GM19328 (cell line): ENCODE data around the gene ALX3.

ENCODE experiments used
- ATAC-seq: cut with Tn5 transposase; IDR thresholded peaks from one replicate; pipeline ENCODE4 v1.9.1; 2021; ENCODE audit warnings: mild to moderate bottlenecking, moderate library complexity; ENCODE audit not compliant: unreplicated experiment

The ALX3 gene

GRCh38 chr1:110067479-110067892, 3.0 kb downstream of the ALX3 start:
- no peak for ATAC-seq

- ATAC-seq: no peak
Observed at GRCh38 chr1:110065841-110066240, 4.6 kb downstream of the ALX3 start.

GRCh38 chr1:110064576-110065337, 5.7 kb downstream of the ALX3 start:
- no peak for ATAC-seq

DNA sequence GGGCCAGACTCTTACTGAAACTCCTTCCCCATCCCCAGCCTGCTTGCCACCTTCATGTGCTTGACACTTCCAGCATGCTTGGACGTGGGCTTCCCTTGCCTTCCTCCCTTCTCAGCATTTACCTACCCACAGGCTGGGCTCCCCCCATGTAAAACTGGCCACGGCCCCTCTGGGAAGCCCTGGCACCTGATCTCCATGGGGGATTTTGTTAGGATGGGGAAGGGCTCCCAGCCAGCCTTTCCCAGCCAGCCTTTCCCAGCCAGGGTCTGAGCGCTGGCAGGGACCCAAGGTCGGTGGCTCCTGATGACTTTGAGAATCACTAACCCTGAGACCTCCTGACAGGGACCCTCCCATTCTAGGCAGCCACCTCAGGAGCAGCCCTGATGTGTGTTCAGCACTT, 6.7 kb downstream of the ALX3 start:
- ATAC-seq: no peak

DNA sequence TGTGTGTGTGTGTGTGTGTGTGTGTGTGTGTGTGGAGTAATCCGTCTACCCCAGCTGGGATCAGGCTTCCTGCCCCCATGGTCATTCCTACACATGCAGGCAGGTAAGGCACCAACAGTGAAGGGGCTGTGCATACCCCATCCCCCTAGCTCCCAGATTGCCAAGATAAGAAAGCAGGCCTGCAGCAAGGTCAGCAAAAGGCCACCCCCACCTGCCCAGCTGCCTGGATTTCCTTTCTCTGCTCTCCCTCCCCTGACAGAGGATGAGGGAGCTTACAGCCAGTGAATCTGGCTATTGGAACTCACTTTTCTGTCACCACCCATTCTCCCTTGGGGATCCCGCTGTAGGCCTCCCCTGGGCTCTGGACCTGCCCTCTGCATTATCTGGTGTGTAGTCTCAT, 7.9 kb downstream of the ALX3 start:
- no peak for ATAC-seq

DNA sequence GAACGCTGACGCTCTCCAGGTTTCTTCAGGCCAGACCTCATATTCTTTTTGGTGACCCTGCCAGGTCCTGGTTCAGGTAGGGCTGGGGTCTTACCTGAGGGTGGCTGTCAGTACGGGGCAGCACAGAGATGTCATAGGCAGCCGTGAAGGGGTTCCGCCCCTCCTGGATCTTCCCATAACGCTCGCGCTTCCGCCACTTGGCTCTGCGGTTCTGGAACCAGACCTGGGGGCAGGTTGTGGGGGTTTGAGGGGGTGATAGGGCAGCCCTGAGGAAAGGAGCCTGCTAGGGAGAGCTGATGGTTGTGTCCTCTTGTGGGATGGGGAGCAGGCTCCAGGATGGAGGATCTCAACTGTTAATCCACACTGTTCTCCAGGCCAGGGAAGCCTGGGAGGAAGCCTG, 9.1 kb downstream of the ALX3 start:
- ATAC-seq: no peak

DNA sequence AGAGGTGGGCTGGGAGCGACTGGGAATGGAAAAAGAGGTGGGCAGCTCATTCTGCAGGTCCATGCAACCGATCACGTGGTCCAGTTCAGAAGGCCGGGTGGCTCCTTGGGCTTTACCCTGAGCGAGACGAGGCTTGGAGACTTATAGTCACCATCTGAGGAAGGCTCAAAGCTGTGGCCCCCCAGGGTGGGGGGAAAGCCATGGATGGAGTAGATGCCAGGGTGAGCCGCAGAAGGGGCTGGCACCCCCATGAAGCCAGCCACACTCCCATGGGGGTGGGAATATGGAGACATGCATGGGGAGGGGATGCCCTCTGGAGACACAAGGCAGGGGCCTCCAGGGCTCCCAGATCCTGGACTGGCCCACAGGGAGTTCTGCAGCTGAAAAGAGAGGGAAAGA, 9.8 kb downstream of the ALX3 start:
- ATAC-seq: no peak

DNA sequence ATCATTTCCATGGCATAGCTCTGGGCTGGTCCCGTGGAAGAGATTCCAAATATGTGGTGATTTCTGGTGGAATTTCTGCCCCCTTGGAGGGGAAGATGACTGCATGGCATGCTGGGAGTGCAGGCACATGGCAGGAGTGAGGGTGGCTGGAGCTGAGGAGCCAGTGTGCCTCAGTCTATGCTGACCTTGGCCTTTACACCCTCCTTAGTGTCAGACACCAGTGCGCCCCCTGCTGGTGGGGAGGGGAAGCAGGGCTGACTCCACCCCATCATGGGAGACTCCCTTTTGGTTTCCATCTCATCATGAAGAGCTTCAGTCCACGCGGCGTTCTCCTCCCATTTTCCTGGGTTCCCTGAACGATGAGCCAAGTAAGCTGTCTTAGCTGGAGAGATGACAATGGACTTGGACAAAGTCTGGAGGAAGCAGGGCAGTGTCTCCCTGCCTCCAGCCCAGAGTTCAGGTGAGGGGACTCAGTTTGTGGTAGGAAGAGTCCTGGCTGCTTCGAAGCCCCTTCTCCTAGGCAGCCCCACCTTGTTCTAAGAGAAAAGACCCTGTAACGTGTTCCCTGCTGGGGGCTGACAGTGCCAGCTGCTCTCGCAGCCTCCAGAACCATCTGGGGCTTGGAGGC, 10.3 kb downstream of the ALX3 start:
- ATAC-seq: no peak

GRCh38 chr1:110059133-110059863, 11.2 kb downstream of the ALX3 start:
- ATAC-seq: no peak

DNA sequence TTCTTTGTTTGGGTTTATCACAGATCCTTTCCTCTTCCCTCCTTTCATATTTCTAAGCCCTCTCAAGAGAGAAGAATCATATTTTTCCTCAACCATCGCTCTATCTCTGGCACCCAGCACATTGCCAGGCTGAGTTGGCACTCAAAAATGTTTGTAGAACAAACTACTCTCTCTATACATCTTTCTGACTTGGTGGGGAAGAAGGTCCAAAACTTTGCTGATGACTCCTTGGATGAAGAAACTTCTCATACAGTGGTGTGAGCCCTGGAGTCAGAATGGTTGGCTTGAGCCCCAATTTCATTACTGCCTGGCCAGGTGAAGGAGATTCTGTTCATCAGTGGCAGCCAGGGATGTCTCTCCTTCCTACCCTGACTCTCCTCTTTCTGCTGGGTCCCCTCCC, 11.9 kb downstream of the ALX3 start:
- ATAC-seq: no peak

- no peak for ATAC-seq
Observed at GRCh38 chr1:110057963-110058518, 12.4 kb downstream of the ALX3 start.

GRCh38 chr1:110056776-110057175, 13.7 kb downstream of the ALX3 start:
- ATAC-seq: no peak

- ATAC-seq: no peak
Observed at GRCh38 chr1:110056285-110056683, 14.2 kb downstream of the ALX3 start.

DNA sequence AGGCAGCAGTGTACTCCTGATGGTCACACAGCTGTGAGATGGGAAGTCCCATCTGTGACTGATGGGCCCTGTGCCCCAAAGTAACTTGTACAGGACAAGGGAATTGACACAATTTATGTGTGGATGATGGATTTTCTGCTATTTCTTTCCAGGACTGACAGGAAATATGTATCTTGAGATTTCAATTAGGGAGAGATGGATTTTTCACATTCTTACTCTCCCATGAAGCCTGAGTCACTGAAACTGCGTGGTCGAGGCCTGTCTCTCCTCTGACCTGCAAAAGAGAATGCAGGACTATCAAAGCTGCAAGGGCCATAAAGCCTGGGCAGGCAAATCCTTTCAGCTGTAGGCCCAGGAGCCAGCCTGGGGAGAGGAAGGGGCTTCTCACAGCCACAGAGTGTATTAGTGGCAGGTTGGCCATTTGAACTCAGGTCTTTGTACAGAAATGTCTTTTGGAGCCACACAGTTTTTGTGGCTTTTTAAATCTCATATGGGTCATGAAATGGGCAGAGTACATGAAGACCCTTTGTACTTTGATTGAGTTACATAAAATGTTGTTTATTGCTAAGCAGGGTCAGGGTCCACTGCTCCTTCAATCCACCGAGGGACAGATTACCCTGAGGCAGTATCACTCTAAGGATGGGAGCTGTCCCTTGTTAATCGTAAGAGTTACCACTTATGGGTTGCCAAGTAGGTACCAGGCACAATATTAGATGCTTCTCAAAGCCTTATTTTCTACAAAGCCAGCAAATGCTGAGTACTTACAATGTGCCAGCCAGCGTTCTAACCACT, 14.8 kb downstream of the ALX3 start:
- no peak for ATAC-seq

- ATAC-seq: no peak
Observed at GRCh38 chr1:110053552-110054428, 16.7 kb downstream of the ALX3 start.

- ATAC-seq: no peak
Observed at GRCh38 chr1:110051262-110051648, 19.2 kb downstream of the ALX3 start.

- ATAC-seq: no peak
Observed at GRCh38 chr1:110050602-110051261, 19.7 kb downstream of the ALX3 start.

GRCh38 chr1:110049801-110050601, 20.5 kb downstream of the ALX3 start:
- no peak for ATAC-seq
